ENCODE measurements around the gene TMTC2.

Gene TMTC2

GRCh38 chr12:82682851-82683261 is 3.9 kb upstream of the TMTC2 start:
- DNase-seq, result no peak

DNA sequence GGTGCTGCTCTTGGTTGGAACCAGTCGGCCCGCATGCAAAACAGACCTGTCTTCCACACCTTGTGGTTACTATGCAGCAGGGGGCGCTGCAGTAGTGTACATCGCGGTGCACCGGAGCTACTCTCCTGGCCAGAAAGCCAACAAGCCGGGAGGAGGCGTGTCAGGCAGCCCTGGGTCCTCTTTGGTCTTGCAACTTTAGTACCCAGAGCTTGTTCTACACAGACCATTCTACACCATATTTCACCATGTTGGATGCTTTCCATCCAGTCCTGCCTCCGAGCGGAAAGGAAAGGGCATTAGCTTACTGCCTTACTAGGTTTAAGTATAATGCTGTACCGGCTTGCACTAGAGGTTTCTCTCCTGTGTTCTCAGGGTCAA is 927 bp upstream of the TMTC2 start:
- DNase-seq, result peak; percentile 95 to 98

DNA sequence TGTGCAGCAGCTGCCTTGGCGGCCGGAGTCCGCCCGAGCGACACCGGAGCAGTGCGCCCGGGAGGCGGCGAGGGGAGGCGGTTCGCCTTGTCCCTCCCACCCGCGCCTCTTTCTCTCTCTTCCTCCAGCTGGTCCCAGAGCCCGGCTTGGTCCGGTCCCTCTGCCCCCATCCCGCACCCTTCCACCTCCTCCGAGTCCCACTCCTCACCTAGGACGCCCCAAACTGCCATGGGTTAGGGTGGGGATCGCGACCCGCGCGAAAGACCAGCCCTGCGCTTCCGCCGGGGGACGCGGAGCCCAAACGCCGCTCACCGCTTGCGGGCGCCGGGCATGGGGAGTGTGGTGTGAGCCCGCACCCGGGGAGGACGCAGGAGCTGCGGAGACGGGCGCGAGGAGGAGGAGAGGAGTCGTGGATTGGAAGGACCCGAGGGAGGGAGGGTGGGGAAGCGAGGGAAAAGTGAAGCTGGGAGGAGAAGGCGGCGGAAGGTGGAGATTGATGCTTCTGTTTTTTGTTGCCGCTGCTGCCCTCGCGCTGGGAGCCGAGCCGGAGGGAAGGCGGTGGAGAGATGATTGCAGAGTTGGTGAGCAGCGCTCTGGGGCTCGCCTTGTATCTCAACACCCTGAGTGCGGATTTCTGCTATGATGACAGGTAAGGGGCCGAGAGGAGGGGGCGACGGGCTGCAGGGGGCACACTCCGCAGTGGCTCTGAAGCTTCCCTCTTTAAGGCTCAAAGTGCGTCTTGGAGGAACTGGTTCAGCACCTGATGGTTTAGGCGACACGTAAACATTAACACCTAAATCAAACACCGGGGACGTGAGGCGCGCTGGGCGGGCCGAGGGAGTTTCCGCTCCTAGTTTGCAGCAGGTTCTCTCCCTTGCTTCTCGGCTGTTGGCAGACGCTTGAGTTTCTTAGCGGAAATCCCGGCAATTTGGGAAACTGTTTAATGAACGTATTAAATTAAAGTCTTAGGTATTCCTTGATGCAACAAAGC is 610 bp downstream of the TMTC2 start:
- DNase-seq, result peak; percentile 50 to 78

DNA sequence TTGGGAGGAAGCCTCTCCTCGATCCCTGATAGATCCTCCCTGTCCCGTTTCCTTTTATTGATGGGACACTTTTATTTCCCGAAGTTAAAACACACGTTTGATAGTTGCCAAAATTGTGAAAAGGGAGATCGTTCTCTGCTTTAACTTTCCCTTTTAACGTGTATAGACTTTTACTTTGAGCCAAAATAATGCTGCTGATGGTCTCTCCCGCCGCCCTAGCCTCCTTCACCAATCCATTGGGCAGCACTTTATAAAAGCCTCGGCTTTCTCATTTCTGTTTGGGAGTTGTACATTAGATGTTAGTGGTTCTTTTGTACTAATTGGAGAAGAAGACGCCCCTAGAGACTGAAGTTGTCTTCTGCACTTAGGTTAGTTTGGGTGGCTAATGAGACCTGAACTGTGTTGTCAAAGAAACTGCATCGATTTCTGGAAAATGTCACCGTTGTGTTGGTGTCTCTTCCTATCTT is 1.4 kb downstream of the TMTC2 start:
- DNase-seq, result peak in 1 of 2 experiments; percentile 7

DNA sequence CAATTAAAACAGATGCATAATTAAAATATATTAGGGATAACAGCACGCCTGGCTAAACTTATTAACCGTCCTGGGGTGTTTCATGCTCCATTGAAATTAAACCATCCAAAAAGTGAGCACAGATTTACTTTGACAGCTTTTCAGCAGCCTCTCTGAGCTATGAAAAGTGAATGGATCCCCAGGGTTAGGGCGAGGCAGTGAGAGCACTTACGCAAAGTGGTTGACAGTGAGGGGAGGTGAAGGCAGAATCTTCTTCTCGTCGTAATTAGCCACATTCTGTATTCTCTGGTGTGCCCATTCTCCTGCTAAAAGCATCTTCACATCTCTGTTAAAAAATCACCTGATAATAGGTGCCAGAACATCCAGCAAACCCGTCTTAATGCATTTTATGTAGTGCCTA is 1.9 kb downstream of the TMTC2 start:
- DNase-seq, result no peak

- DNase-seq, result no peak
These were observed 3.3 kb downstream of the TMTC2 start for GRCh38 chr12:82690006-82690405.

GRCh38 chr12:82691513-82691912 is 4.8 kb downstream of the TMTC2 start:
- no peak for DNase-seq

DNA sequence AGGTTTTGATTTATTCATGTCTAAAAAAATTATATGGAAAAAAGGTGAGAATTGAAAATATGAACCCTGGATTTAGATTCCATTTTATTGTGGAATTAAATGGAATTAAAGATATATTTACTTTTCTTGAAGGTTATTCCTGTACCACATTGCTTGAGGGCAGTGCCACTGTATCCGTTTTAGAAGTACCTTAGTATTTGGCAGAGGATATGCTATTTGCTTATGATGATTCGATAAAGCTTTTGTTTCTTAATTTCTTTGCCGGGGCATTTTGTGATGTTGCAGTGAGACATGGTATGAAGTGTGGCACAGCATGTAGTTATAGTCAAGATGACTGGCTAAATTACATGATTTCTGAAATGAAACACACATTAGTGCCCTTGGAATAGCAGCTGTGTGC is 7.6 kb downstream of the TMTC2 start:
- no peak for DNase-seq

DNA sequence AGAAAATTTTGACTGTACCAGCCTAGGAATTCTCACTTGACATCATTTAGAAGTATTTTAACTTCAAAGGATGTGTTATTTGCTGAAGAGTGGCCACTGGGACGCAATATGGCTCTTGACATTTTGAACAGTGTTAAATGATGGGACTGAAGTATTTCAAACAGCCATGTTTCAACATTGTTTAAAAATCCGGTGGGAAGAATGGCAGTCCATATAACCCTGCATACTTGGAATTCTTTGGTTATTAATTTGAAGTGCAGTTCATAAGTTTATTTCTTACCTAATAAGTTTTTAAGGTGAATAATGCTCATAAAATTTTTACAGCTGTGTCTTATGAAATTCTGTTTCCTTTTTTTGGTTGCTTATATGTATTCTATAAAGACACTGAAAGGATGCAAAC is 8.3 kb downstream of the TMTC2 start:
- no peak for DNase-seq

- no peak for DNase-seq
These were observed 8.8 kb downstream of the TMTC2 start for GRCh38 chr12:82695531-82695930.

- DNase-seq, result no peak
These were observed 9.8 kb downstream of the TMTC2 start for GRCh38 chr12:82696543-82696942.

GRCh38 chr12:82698708-82699564 is 12.2 kb downstream of the TMTC2 start:
- DNase-seq, result no peak

DNA sequence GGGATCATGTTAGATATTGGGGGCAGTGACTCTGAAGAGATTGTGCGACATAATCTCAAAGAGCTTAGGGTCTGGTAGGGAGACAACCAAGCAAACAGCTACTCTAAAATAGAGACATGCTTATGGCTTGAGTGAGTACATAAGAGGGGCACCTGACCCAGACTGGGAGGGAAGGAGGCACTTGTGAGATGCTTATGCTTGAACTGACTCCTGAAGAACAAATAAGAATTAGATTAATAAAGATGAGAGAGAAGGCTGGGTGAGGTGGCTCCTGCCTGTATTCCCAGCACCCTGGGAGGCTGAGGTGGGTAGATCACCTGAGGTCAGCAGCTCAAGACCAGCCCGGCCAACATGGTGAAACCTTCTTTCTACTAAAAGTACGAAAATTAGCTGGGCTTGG is 19.1 kb downstream of the TMTC2 start:
- no peak for DNase-seq

- no peak for DNase-seq
These were observed 21.6 kb downstream of the TMTC2 start for GRCh38 chr12:82708061-82708879.

DNA sequence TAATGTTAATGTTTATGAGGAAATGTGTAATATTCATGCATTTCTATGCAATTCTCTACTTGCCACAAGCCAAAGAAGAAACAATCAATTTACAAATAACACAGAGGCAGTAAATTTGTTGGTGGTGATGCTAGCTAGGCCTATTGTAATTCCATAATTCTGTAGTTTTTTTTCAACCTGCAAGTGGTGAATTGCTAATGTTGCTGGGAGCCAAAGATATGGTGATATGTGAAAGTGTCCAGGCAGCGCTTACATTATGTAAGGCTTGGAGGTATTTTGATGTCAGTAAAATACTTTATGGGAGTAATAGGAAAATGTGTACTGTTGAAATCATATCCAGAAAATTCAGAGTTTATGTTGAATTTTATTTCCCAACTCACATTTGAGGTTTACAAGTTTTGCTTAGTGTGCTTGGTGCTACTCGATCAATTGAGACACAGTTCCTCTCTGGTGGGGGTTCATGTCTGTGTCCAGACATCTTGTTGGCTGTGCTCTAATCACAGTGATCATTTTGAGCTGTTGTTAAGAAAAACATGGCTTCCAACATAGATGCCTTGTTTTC is 23.2 kb downstream of the TMTC2 start:
- DNase-seq, result no peak

GRCh38 chr12:82710741-82711140 is 24.0 kb downstream of the TMTC2 start:
- no peak for DNase-seq

GRCh38 chr12:82714427-82714826 is 27.7 kb downstream of the TMTC2 start:
- DNase-seq, result no peak

DNA sequence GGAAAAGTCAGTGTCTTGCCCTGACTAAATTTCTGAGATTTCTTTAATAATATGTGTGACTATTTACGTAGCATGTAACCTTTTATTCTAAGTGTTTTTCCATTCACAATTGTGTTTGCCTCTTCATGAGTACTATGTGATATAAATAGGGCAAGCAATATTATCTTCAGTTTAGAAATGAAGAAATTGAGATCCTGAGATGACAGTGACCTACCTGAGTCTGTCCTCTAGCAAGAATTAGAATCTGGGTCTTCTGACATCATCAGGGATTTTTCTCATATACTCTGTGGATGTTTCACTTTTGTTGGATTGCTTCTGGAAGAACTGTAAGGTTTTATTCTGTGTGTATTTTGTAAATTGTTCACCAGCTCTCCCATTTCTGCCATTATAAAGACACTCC is 35.0 kb downstream of the TMTC2 start:
- DNase-seq, result no peak

GRCh38 chr12:82723093-82723492 is 36.4 kb downstream of the TMTC2 start:
- no peak for DNase-seq

- no peak for DNase-seq
These were observed 37.2 kb downstream of the TMTC2 start for GRCh38 chr12:82723891-82724290.

DNA sequence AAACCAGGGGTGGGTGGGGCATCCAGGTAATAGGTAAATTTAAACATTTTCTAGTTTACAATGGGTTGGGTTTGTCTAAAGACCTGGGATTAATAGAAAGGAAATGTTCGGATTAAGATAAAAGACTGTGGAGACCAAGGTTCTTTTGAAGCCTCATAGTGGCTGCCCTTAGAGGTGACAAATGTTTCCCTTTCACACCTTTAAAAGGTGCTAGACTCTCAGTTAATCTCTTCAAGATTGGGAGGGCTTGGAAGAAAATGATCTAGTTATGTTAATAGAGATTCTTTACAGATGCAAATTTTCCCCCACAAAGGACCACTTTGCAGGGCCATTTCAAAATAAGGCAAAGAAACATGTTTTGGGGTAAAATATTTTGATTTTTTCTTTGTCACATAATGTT is 39.0 kb downstream of the TMTC2 start:
- no peak for DNase-seq

GRCh38 chr12:82727886-82728285 is 41.2 kb downstream of the TMTC2 start:
- DNase-seq, result no peak

All from NCI-H526 (cell line).